OCI-LY3 (cell line): ENCODE data around the gene RHAG.
"Not testable (repeated sequence)": the region's sequence is repeated elsewhere in the genome, so short reads cannot be mapped to it uniquely, and the experiment has no call there.

Experiments
- H2AFZ ChIP-seq: fragments of 200-600, 300-600 bp; shearing (Covaris generic); 2 replicates; pipeline ENCODE4 v1.6.0; 2014; ENCODE audit warnings: antibody characterized with exemption, low read depth, low read length
- H3K27ac ChIP-seq: fragments of 200-600, 300-600 bp; sonication (generic); 2 replicates; pipeline ENCODE4 v1.5.1; 2014; ENCODE audit warnings: mild to moderate bottlenecking, low read length, moderate library complexity, mixed read lengths
- H3K27me3 ChIP-seq: fragments of 200-600, 300-600 bp; sonication (generic); 2 replicates; pipeline ENCODE4 v1.6.1; 2014; ENCODE audit warnings: low read depth, low read length, mixed read lengths
- H3K36me3 ChIP-seq: fragments of 200-600, 300-600 bp; sonication (generic); replicated peaks from 2 replicates; pipeline ENCODE3; 2014; ENCODE audit warnings: low read depth, low read length, mixed read lengths
- H3K4me1 ChIP-seq: fragments of 300-600, 200-600 bp; sonication (generic); 2 replicates; pipeline ENCODE4 v1.6.1; 2014; ENCODE audit warnings: low read length, mixed read lengths
- H3K4me2 ChIP-seq: fragments of 200-600, 300-600 bp; sonication (generic); 2 replicates; pipeline ENCODE4 v1.6.1; 2014; ENCODE audit warnings: low read length, mixed read lengths
- H3K4me3 ChIP-seq: fragments of 300-600, 200-600 bp; sonication (generic); 2 replicates; pipeline ENCODE4 v1.5.1; 2014; ENCODE audit warnings: antibody characterized with exemption, mild to moderate bottlenecking, low read length, moderate library complexity
- H3K79me2 ChIP-seq: fragments of 300-600, 200-600 bp; shearing (Covaris generic); 2 replicates; pipeline ENCODE4 v1.6.1; 2014; ENCODE audit warnings: mild to moderate bottlenecking, low read length, mixed read lengths
- H3K9ac ChIP-seq: fragments of 300-600, 200-600 bp; shearing (Covaris generic); 2 replicates; pipeline ENCODE4 v1.6.0; 2014; ENCODE audit warnings: mild to moderate bottlenecking, low read length, moderate library complexity
- H3K9me3 ChIP-seq: fragments of 200-600, 300-600 bp; shearing (Covaris generic); 2 replicates; pipeline ENCODE4 v1.6.1; 2014; ENCODE audit warnings: low read length, mixed read lengths; ENCODE audit not compliant: insufficient read depth
- H4K20me1 ChIP-seq: fragments of 200-600, 300-600 bp; sonication (generic); 2 replicates; pipeline ENCODE4 v1.6.1; 2016; ENCODE audit warnings: low read length, mixed read lengths; ENCODE audit not compliant: insufficient read depth
- CTCF ChIP-seq: fragments of 200-600, 300-600 bp; sonication (generic); IDR thresholded peaks from 2 replicates; pipeline ENCODE4 v1.5.1; 2014; ENCODE audit warnings: antibody characterized with exemption, low read length, low read depth
- EZH2phosphoT487 ChIP-seq: fragments of 200-600 bp; shearing (Covaris generic); IDR thresholded peaks from 2 replicates; pipeline ENCODE4 v1.6.1; 2018; ENCODE audit warnings: antibody characterized with exemption, mixed run types, low read depth

RHAG gene

DNA sequence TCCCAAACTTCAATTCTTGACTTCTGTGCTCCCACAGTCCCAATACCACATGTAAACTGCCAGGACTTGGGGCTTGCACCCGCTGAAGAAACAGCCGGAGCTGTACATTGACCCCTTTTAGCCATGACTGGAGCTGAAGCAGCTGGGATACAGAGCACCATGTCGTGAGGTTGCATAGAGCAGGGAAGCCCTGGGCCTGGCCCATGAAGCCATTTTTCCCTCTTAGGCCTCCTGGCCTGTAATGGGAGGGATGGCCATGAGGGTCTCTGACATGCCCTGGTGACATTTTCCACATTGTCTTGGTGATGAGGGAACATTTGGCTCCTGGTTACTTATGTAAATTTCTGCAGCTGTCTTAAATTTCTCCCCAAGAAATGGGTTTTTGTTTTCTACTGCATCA lies 9.8 kb downstream of the RHAG start:
- H4K20me1 ChIP-seq = no peaks in the 10 kb centered on the region
- no peaks in the 10 kb centered on the region for H3K79me2 ChIP-seq
- no peak overlapping the region for H3K4me3 ChIP-seq
- H2AFZ ChIP-seq = no peak overlapping the region
- TF ChIP-seq CTCF (no peak), EZH2phosphoT487 (no peak)
- no peaks in the 10 kb centered on the region for H3K27me3 ChIP-seq
- no peak overlapping the region for H3K9ac ChIP-seq
- no peak overlapping the region for H3K27ac ChIP-seq
- H3K9me3 ChIP-seq = no peaks in the 10 kb centered on the region
- H3K4me1 ChIP-seq = 0 out of 2 replicates have a peak, but pooled peaks cover 4% of the 10 kb centered on the region
- H3K4me2 ChIP-seq = no peak overlapping the region
- no peaks in the 10 kb centered on the region for H3K36me3 ChIP-seq

DNA sequence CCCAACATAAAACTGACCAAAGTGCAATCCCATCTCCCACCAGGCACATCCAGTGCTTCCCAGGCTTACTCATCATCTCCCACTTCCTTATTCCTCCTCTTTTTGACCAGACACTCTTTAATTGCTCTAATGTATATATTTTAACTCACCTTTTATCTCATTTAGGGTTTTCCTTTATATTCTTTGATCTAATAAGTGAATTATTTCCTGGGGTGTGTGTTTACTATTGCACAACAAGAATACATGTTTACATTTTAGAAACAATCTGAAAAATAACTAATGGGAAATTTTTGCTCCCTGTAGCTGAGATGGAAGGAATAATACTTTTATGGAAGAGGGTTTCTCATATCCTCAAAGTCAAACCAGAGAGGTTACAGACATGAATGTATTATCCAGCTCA lies 18.4 kb downstream of the RHAG start:
- Histone ChIP-seq H3K4me2 (no peak overlapping the region), H3K4me3 (no peak overlapping the region)

DNA sequence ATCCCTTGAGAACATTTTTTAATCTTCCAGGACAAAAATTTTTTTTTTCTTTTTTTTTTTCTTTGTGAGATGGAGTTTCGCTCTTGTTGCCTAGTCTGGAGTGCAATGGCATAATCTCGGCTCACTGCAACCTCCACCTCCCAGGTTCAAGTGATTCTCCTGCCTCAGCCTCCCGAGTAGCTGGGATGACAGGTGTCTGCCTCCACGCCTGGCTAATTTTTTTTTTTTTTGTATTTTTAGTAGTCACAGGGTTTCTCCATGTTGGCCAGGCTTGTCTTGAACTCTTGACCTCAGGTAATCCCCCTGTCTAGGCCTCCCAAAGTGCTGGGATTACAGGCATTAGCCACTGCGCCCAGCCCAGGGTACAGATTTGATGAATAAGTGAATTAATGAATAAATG lies 22.5 kb downstream of the RHAG start:
- not testable (repeated sequence) for H3K4me1 ChIP-seq, H3K4me2 ChIP-seq, H3K9ac ChIP-seq, H2AFZ ChIP-seq, H3K4me3 ChIP-seq, H3K36me3 ChIP-seq, H4K20me1 ChIP-seq, H3K79me2 ChIP-seq, H3K27me3 ChIP-seq, H3K27ac ChIP-seq, H3K9me3 ChIP-seq

More for the DNA sequence above, 18.4 kb downstream of the RHAG start:
- Histone ChIP-seq H3K9me3 (no peaks in the 10 kb centered on the region), H3K36me3 (no peaks in the 10 kb centered on the region), H2AFZ (no peak overlapping the region), H3K4me1 (0 out of 2 replicates have a peak, but pooled peaks cover 2% of the 10 kb centered on the region), H3K9ac (no peak overlapping the region), H3K27me3 (no peaks in the 10 kb centered on the region), H4K20me1 (no peaks in the 10 kb centered on the region), H3K79me2 (no peaks in the 10 kb centered on the region), H3K27ac (no peak overlapping the region)
- no peak for TF ChIP-seq CTCF
- no peak for TF ChIP-seq EZH2phosphoT487

DNA sequence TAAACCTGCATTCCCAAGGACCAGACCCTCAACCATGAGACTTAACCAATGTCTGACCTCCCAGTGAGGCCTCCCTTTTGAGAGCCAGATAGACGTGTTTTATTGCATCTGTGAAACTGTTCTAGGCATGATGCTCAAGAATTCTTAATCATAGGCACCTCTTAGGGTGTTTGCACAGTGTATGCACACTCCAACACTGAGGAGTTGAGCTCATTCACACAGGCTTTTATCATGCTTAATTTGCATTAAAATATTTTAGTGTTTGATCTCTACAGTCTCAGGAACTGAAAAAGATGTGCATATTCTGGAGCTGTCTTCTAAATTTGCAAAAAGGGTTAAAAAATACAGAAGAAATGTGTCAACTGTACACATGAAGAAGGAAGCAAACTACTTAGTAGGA lies 27.4 kb downstream of the RHAG start:
- Histone ChIP-seq H3K9ac (no peak overlapping the region), H3K4me1 (peaks cover 5% of the 10 kb centered on the region; the same call in 1 of the 2 replicates), H3K79me2 (no peaks in the 10 kb centered on the region), H3K4me2 (no peak overlapping the region), H4K20me1 (no peaks in the 10 kb centered on the region), H3K36me3 (no peaks in the 10 kb centered on the region), H3K27ac (no peak overlapping the region), H2AFZ (no peak overlapping the region), H3K4me3 (no peak overlapping the region), H3K9me3 (no peaks in the 10 kb centered on the region), H3K27me3 (no peaks in the 10 kb centered on the region)
- TF ChIP-seq EZH2phosphoT487 (no peak), CTCF (no peak)

DNA sequence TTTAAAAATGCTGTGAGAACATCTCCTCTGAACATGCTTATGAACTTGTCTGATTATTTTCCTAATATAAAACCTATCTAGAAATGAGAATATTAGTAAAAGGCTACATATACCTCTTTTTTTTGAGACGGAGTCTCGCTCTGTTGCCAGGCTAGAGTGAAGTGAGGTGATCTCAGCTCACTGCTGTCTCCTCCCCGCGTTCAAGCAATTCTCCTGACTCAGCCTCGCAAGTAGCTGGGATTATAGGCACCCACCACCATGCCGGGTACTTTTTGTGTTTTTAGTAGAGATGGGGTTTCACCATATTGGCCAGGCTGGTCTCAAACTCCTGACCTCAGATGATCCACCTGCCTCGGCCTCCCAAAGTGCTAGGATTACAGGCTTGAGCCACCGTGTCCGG lies 28.4 kb downstream of the RHAG start:
- H3K27me3 ChIP-seq, H3K36me3 ChIP-seq, H3K4me3 ChIP-seq, H3K4me2 ChIP-seq, H3K9ac ChIP-seq, H3K4me1 ChIP-seq, H3K9me3 ChIP-seq, H3K27ac ChIP-seq, H3K79me2 ChIP-seq, H2AFZ ChIP-seq, H4K20me1 ChIP-seq: not testable (repeated sequence)
